ENCODE results near the gene CD27.
"Not testable (repeated sequence)": the region's sequence is repeated elsewhere in the genome, so short reads cannot be mapped to it uniquely, and the experiment has no call there.

- TF ChIP-seq CTCF (IDR thresholded peaks at IDR 0.05; ENCODE audit: insufficient read depth, low read length, poor library complexity, severe bottlenecking); EZH2phosphoT487 (conservative IDR thresholded peaks at IDR 0.05; ENCODE audit: low read length): not testable (repeated sequence)
Observed at GRCh38 chr12:6475233-6475975, 30.6 kb downstream of the CD27 start.

Measured in SU-DHL-6 (cell line).